Measurements from ENCODE around the gene STAT5B. TPM values are rescaled to one million over a fixed set of nuclear protein-coding genes. Genes with fewer than 3 reads are reported as not detected.

Gene STAT5B
- total and polyA plus RNA-seq, 9 of the 15 experiments (the other 6 are each of a cell fraction or from before 2014, with no cell fraction given): 20.8 to 176 (median 92.4) TPM

GRCh38 chr17:42322382-42323267, 46.4 kb upstream of the STAT5B start (continued):
- TF ChIP-seq SP2 (IDR thresholded peaks at IDR 0.05; ENCODE audit: extremely low read depth, low read depth, low read length, poor library complexity, severe bottlenecking) (no peak), BDP1 (IDR thresholded peaks at IDR 0.05; ENCODE audit: insufficient read depth, insufficient read length) (no peak), ZBTB1 (CRISPR knock-in tag; IDR thresholded peaks at IDR 0.05; ENCODE audit: borderline replicate concordance, low read depth) (no peak), STAT5B (CRISPR knock-in tag; IDR thresholded peaks at IDR 0.05) (no peak), CHD1 (IDR thresholded peaks at IDR 0.05; ENCODE audit: low read length) (no peak), FOXA1 (IDR thresholded peaks at IDR 0.05; ENCODE audit: borderline replicate concordance) (no peak), SMAD4 (CRISPR knock-in tag; conservative IDR thresholded peaks at IDR 0.05) (no peak), ELF2 (CRISPR knock-in tag; IDR thresholded peaks at IDR 0.05) (0 out of 2 replicates have a peak, but pooled peaks have one; percentile 42), ZNF644 (tag; IDR thresholded peaks at IDR 0.05; ENCODE audit: low read depth) (no peak), ZBTB17 (CRISPR knock-in tag; IDR thresholded peaks at IDR 0.05) (no peak), NUFIP1 (IDR thresholded peaks at IDR 0.05; ENCODE audit: partially characterized antibody) (no peak), XRCC4 (IDR thresholded peaks at IDR 0.05; ENCODE audit: extremely low read depth, insufficient read depth, insufficient read length) (no peak), DLX4 (CRISPR knock-in tag; IDR thresholded peaks at IDR 0.05) (no peak), NFXL1 (CRISPR knock-in tag; IDR thresholded peaks at IDR 0.05) (no peak), DMBX1 (CRISPR knock-in tag; IDR thresholded peaks at IDR 0.05; ENCODE audit: borderline replicate concordance) (peak; percentile 68; the same call in 1 of the 2 replicates), MTA2 (IDR thresholded peaks at IDR 0.05; ENCODE audit: low read depth) (no peak), AFF4 (CRISPR knock-in tag; IDR thresholded peaks at IDR 0.05) (peak; percentile 47; the same call in 1 of the 2 replicates), POLR3G (IDR thresholded peaks at IDR 0.05; ENCODE audit: extremely low read depth, insufficient read length, insufficient replicate concordance) (no peak)

All from K562 (cell line).